ENCODE data around the gene RBKS. TPM values are rescaled to one million over a fixed set of nuclear protein-coding genes. Genes with fewer than 3 reads are reported as not detected.
A peak's percentile ranks its signal among the peaks of the same experiment; 100 is the strongest.

Gene RBKS
- total and polyA plus RNA-seq, 2 of the 8 experiments (the other 6 are each of a cell fraction or from before 2014, with no cell fraction given): 1.1 to 1.5 TPM

DNA sequence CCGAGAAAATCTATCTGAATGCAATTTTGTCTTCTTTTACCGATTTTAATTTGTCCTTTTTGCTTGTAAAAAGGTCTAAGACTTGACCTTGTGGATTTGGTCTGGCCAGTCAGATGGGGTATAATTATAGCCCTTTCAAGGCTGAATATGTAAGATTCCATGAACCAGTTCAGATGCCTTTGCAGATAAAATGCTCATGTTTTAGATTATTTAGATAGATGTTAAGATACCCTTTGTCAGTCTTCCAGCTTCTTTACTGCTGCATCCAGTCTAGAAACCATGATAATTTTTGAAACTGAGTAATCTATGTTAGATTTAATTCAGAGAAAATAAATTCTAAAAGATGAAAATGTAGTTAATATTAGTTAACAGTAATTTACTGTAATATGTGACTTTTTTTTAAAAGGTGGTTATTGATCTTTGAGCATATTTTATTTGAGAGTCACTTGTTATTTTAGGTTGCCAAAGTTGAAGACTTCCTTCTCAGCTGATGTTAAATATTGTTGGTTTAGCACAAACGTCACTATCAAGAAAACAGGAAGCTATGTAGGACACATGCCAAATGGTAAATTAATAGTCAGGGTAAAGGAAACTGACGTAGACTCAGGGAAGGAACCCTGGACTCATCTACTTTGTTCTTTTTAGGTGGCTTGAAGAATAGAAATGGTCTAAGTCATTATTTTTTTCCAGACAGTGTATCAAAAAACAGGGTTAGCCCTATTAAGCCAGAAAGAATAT lies 30.1 kb upstream of the RBKS start:
- Histone ChIP-seq H3K79me2 (ENCODE audit: control insufficient read depth in 1 of 2, insufficient read depth in 2 of 2, low read length in 2 of 2) (no peaks in the 10 kb centered on the region), H2BK120ac (replicated peaks; ENCODE audit: low read depth, low read length) (no peak overlapping the region), H3K27me3 (replicated peaks in 1 of 4; ENCODE audit: control insufficient read depth in 3 of 4, extremely low read depth in 1 of 4, insufficient read depth in 3 of 4, low read length in 3 of 4) (no peaks in the 10 kb centered on the region), H3K14ac (ENCODE audit: insufficient read length) (no peak overlapping the region), H2BK5ac (ENCODE audit: low read depth, low read length) (no peak overlapping the region), H3K56ac (replicated peaks; ENCODE audit: insufficient read length, low read depth, low read length) (no peak overlapping the region), H3K36me3 (ENCODE audit: control insufficient read depth in 2 of 4, insufficient read depth in 4 of 4, low read length in 3 of 4) (no peaks in the 10 kb centered on the region), H3K79me1 (ENCODE audit: low read depth, low read length) (no peaks in the 10 kb centered on the region), H2BK12ac (ENCODE audit: low read depth, low read length) (no peak overlapping the region), H4K91ac (replicated peaks; ENCODE audit: insufficient read length, low read length) (no peak overlapping the region), H2AK5ac (ENCODE audit: low read depth, low read length) (no peak overlapping the region), H4K5ac (ENCODE audit: insufficient read length, low read depth, low read length) (no peak overlapping the region), H3K23me2 (ENCODE audit: low read depth, low read length) (no peaks in the 10 kb centered on the region), H4K8ac (ENCODE audit: extremely low read depth, insufficient read depth, low read length) (no peak overlapping the region), H3K4me3 (ENCODE audit: extremely low read depth in 1 of 4, insufficient read depth in 2 of 4, low read depth in 3 of 4, low read length in 4 of 4) (no peak overlapping the region), H3K9ac (replicated peaks in 1 of 4; ENCODE audit: extremely low read depth in 1 of 4, low read depth in 3 of 4, low read length in 3 of 4) (peak overlapping the region in 1 of 4 experiments; percentile 34; a peak in 1 of 7 replicates), H3K4me1 (replicated peaks in 1 of 4; ENCODE audit: control insufficient read depth in 3 of 4, insufficient read depth in 4 of 4, low read length in 3 of 4) (0 out of 7 replicates have a peak, but pooled peaks cover 0 to 2% (median 0%) of the 10 kb centered on the region in 4 experiments), H3K23ac (ENCODE audit: insufficient read length) (no peak overlapping the region), H3K9me3 (ENCODE audit: insufficient read depth in 2 of 2, low read depth in 1 of 2, low read length in 1 of 2) (no peaks in the 10 kb centered on the region), H3K4me2 (ENCODE audit: insufficient read depth in 1 of 2, low read depth in 2 of 2, low read length in 2 of 2) (no peak overlapping the region), H3K4ac (replicated peaks; ENCODE audit: insufficient read length, low read depth, low read length) (no peak overlapping the region), H2AFZ (ENCODE audit: low read length) (no peak overlapping the region), H2BK20ac (ENCODE audit: low read length) (no peak overlapping the region), H3K27ac (ENCODE audit: low read depth, low read length) (no peak overlapping the region), H3K18ac (ENCODE audit: extremely low read depth, low read length) (no peak overlapping the region), H4K20me1 (replicated peaks in 1 of 2; ENCODE audit: control insufficient read depth in 1 of 2, insufficient read depth in 2 of 2, low read length in 2 of 2) (no peaks in the 10 kb centered on the region), H2BK15ac (ENCODE audit: low read length) (no peak overlapping the region)
- no peak for FAIRE-seq
- CTCF ChIA-PET (ENCODE audit: partially characterized antibody): no interaction called here
- WGBS, 2 experiments (ENCODE audit: extremely low coverage in 1 of 2, insufficient coverage in 1 of 2, insufficient read length in 1 of 2, insufficient replicate concordance in 2 of 2, low coverage in 1 of 2, low lambda C conversion rate in 2 of 2, missing lambda C conversion rate in 1 of 2): 67% methylated on average over 4 of the region's 4 CpGs; no CpG with 5 or more reads in 1 of the 2 experiments
- DNase-seq (ENCODE audit: low read depth in 1 of 2, low spot score in 2 of 2): no peak
- POLR2A ChIA-PET (ENCODE audit: partially characterized antibody): no interaction called here
- TF ChIP-seq CBX5 (IDR thresholded peaks at IDR 0.05; ENCODE audit: low read depth, low read length): no peak
- no peak for TF ChIP-seq BCL11A (IDR thresholded peaks at IDR 0.05; ENCODE audit: low read depth in 2 of 2, low read length in 2 of 2)
- no peak for TF ChIP-seq ASH2L (IDR thresholded peaks at IDR 0.05; ENCODE audit: low read length)
- TF ChIP-seq CHD1 (IDR thresholded peaks at IDR 0.05; ENCODE audit: low read depth, low read length): no peak
- TF ChIP-seq HDAC2 (IDR thresholded peaks at IDR 0.05; ENCODE audit: borderline replicate concordance in 1 of 2, low read depth in 2 of 2, low read length in 2 of 2): no peak
- TF ChIP-seq SIN3A (conservative IDR thresholded peaks at IDR 0.05 in 1 of 2, IDR thresholded peaks at IDR 0.05 in 1 of 2; ENCODE audit: low read depth in 1 of 2, low read length in 2 of 2): no peak
- no peak for TF ChIP-seq KDM4A (IDR thresholded peaks at IDR 0.05; ENCODE audit: low read depth, low read length, severe bottlenecking)
- TF ChIP-seq SIRT6 (IDR thresholded peaks at IDR 0.05; ENCODE audit: low read length): no peak
- no peak for TF ChIP-seq BACH1 (IDR thresholded peaks at IDR 0.05; ENCODE audit: low read length)
- no peak for TF ChIP-seq CTBP2 (IDR thresholded peaks at IDR 0.05; ENCODE audit: borderline replicate concordance, insufficient read depth, insufficient read length, low read length)
- TF ChIP-seq TEAD4 (IDR thresholded peaks at IDR 0.05; ENCODE audit: low read depth, low read length): no peak
- no peak for TF ChIP-seq SAP30 (IDR thresholded peaks at IDR 0.05; ENCODE audit: insufficient read depth, insufficient replicate concordance, low read length)
- no peak for TF ChIP-seq YY1 (IDR thresholded peaks at IDR 0.05; ENCODE audit: low read depth, low read length)

Data from H1 (cell line).